Measurements from ENCODE around the gene JAZF1.
A peak's percentile ranks its signal among the peaks of the same experiment; 100 is the strongest.

Gene JAZF1

GRCh38 chr7:28042721-28043120 is 137.9 kb downstream of the JAZF1 start:
- no peaks in the 10 kb centered on the region for H3K9me3 ChIP-seq (ENCODE audit: control insufficient read depth in 5 of 5, low read length in 5 of 5)
- no peaks in the 10 kb centered on the region for H3K36me3 ChIP-seq (ENCODE audit: control insufficient read depth in 5 of 5, insufficient read depth in 5 of 5, low read length in 5 of 5)
- peaks cover 0 to 5% (median 2%) of the 10 kb centered on the region in 5 donors for H3K4me1 ChIP-seq (ENCODE audit: control insufficient read depth in 5 of 5, insufficient read depth in 5 of 5, low read length in 5 of 5)
- no peak overlapping the region for H3K4me3 ChIP-seq (ENCODE audit: low read depth in 1 of 5, low read length in 5 of 5)
- no peaks in the 10 kb centered on the region for H3K27me3 ChIP-seq (ENCODE audit: control insufficient read depth in 5 of 5, insufficient read depth in 4 of 5, low read length in 5 of 5)
- H3K27ac ChIP-seq (ENCODE audit: low read depth, low read length) = no peak overlapping the region
- no peak overlapping the region for H3K9ac ChIP-seq (ENCODE audit: low read length in 5 of 5)

GRCh38 chr7:28041508-28042314 is 138.9 kb downstream of the JAZF1 start:
- Histone ChIP-seq H3K4me1 (ENCODE audit: control insufficient read depth in 5 of 5, insufficient read depth in 5 of 5, low read length in 5 of 5) (peaks cover 0 to 5% (median 3%) of the 10 kb centered on the region in 5 donors), H3K4me3 (ENCODE audit: low read depth in 1 of 5, low read length in 5 of 5) (no peak overlapping the region), H3K27me3 (ENCODE audit: control insufficient read depth in 5 of 5, insufficient read depth in 4 of 5, low read length in 5 of 5) (no peaks in the 10 kb centered on the region), H3K27ac (ENCODE audit: low read depth, low read length) (no peak overlapping the region), H3K9ac (ENCODE audit: low read length in 5 of 5) (no peak overlapping the region), H3K9me3 (ENCODE audit: control insufficient read depth in 5 of 5, low read length in 5 of 5) (no peaks in the 10 kb centered on the region), H3K36me3 (ENCODE audit: control insufficient read depth in 5 of 5, insufficient read depth in 5 of 5, low read length in 5 of 5) (no peaks in the 10 kb centered on the region)

- H3K9me3 ChIP-seq (ENCODE audit: control insufficient read depth in 5 of 5, low read length in 5 of 5) = no peaks in the 10 kb centered on the region
- H3K4me1 ChIP-seq (ENCODE audit: control insufficient read depth in 5 of 5, insufficient read depth in 5 of 5, low read length in 5 of 5) = peaks cover 0 to 8% (median 3%) of the 10 kb centered on the region in 5 donors
- H3K36me3 ChIP-seq (ENCODE audit: control insufficient read depth in 5 of 5, insufficient read depth in 5 of 5, low read length in 5 of 5) = no peaks in the 10 kb centered on the region
- no peaks in the 10 kb centered on the region for H3K27me3 ChIP-seq (ENCODE audit: control insufficient read depth in 5 of 5, insufficient read depth in 4 of 5, low read length in 5 of 5)
- peak overlapping the region; percentile 64 for H3K27ac ChIP-seq (ENCODE audit: low read depth, low read length)
- H3K9ac ChIP-seq (ENCODE audit: low read length in 5 of 5) = no peak overlapping the region
- no peak overlapping the region for H3K4me3 ChIP-seq (ENCODE audit: low read depth in 1 of 5, low read length in 5 of 5)
Measured at GRCh38 chr7:28038175-28038797, 142.3 kb downstream of the JAZF1 start.

GRCh38 chr7:28037220-28038010 is 143.2 kb downstream of the JAZF1 start:
- H3K4me1 ChIP-seq (ENCODE audit: control insufficient read depth in 5 of 5, insufficient read depth in 5 of 5, low read length in 5 of 5) = peaks cover 0 to 8% (median 3%) of the 10 kb centered on the region in 5 donors
- no peak overlapping the region for H3K9ac ChIP-seq (ENCODE audit: low read length in 5 of 5)
- H3K27me3 ChIP-seq (ENCODE audit: control insufficient read depth in 5 of 5, insufficient read depth in 4 of 5, low read length in 5 of 5) = no peaks in the 10 kb centered on the region
- H3K27ac ChIP-seq (ENCODE audit: low read depth, low read length) = peak overlapping the region; percentile 64
- H3K9me3 ChIP-seq (ENCODE audit: control insufficient read depth in 5 of 5, low read length in 5 of 5) = no peaks in the 10 kb centered on the region
- no peak overlapping the region for H3K4me3 ChIP-seq (ENCODE audit: low read depth in 1 of 5, low read length in 5 of 5)
- no peaks in the 10 kb centered on the region for H3K36me3 ChIP-seq (ENCODE audit: control insufficient read depth in 5 of 5, insufficient read depth in 5 of 5, low read length in 5 of 5)

- no peak overlapping the region for H3K27ac ChIP-seq (ENCODE audit: low read depth, low read length)
- H3K9ac ChIP-seq (ENCODE audit: low read length in 5 of 5) = peak overlapping the region in 1 of 5 donors; percentile 31
- no peaks in the 10 kb centered on the region for H3K9me3 ChIP-seq (ENCODE audit: control insufficient read depth in 5 of 5, low read length in 5 of 5)
- no peaks in the 10 kb centered on the region for H3K36me3 ChIP-seq (ENCODE audit: control insufficient read depth in 5 of 5, insufficient read depth in 5 of 5, low read length in 5 of 5)
- peaks cover 0 to 8% (median 3%) of the 10 kb centered on the region in 5 donors for H3K4me1 ChIP-seq (ENCODE audit: control insufficient read depth in 5 of 5, insufficient read depth in 5 of 5, low read length in 5 of 5)
- H3K27me3 ChIP-seq (ENCODE audit: control insufficient read depth in 5 of 5, insufficient read depth in 4 of 5, low read length in 5 of 5) = no peaks in the 10 kb centered on the region
- no peak overlapping the region for H3K4me3 ChIP-seq (ENCODE audit: low read depth in 1 of 5, low read length in 5 of 5)
Measured at GRCh38 chr7:28036696-28037095, 143.9 kb downstream of the JAZF1 start.

GRCh38 chr7:28033386-28033785 is 147.2 kb downstream of the JAZF1 start:
- no peak overlapping the region for H3K27ac ChIP-seq (ENCODE audit: low read depth, low read length)
- peaks cover 0 to 6% (median 0%) of the 10 kb centered on the region in 5 donors for H3K4me1 ChIP-seq (ENCODE audit: control insufficient read depth in 5 of 5, insufficient read depth in 5 of 5, low read length in 5 of 5)
- H3K4me3 ChIP-seq (ENCODE audit: low read depth in 1 of 5, low read length in 5 of 5) = no peak overlapping the region
- H3K9ac ChIP-seq (ENCODE audit: low read length in 5 of 5) = no peak overlapping the region
- peaks cover 0 to 2% (median 0%) of the 10 kb centered on the region in 5 donors for H3K36me3 ChIP-seq (ENCODE audit: control insufficient read depth in 5 of 5, insufficient read depth in 5 of 5, low read length in 5 of 5)
- no peaks in the 10 kb centered on the region for H3K27me3 ChIP-seq (ENCODE audit: control insufficient read depth in 5 of 5, insufficient read depth in 4 of 5, low read length in 5 of 5)
- no peaks in the 10 kb centered on the region for H3K9me3 ChIP-seq (ENCODE audit: control insufficient read depth in 5 of 5, low read length in 5 of 5)

- H3K36me3 ChIP-seq (ENCODE audit: control insufficient read depth in 5 of 5, insufficient read depth in 5 of 5, low read length in 5 of 5) = peaks cover 0 to 2% (median 0%) of the 10 kb centered on the region in 5 donors
- H3K27ac ChIP-seq (ENCODE audit: low read depth, low read length) = no peak overlapping the region
- no peak overlapping the region for H3K9ac ChIP-seq (ENCODE audit: low read length in 5 of 5)
- no peaks in the 10 kb centered on the region for H3K9me3 ChIP-seq (ENCODE audit: control insufficient read depth in 5 of 5, low read length in 5 of 5)
- H3K27me3 ChIP-seq (ENCODE audit: control insufficient read depth in 5 of 5, insufficient read depth in 4 of 5, low read length in 5 of 5) = no peaks in the 10 kb centered on the region
- H3K4me3 ChIP-seq (ENCODE audit: low read depth in 1 of 5, low read length in 5 of 5) = no peak overlapping the region
- peaks cover 0 to 6% (median 0%) of the 10 kb centered on the region in 5 donors for H3K4me1 ChIP-seq (ENCODE audit: control insufficient read depth in 5 of 5, insufficient read depth in 5 of 5, low read length in 5 of 5)
Measured at GRCh38 chr7:28032738-28033380, 147.7 kb downstream of the JAZF1 start.

GRCh38 chr7:28029051-28029450 is 151.5 kb downstream of the JAZF1 start:
- no peak overlapping the region for H3K27ac ChIP-seq (ENCODE audit: low read depth, low read length)
- no peaks in the 10 kb centered on the region for H3K9me3 ChIP-seq (ENCODE audit: control insufficient read depth in 5 of 5, low read length in 5 of 5)
- H3K27me3 ChIP-seq (ENCODE audit: control insufficient read depth in 5 of 5, insufficient read depth in 4 of 5, low read length in 5 of 5) = no peaks in the 10 kb centered on the region
- peaks cover 0 to 2% (median 0%) of the 10 kb centered on the region in 5 donors for H3K36me3 ChIP-seq (ENCODE audit: control insufficient read depth in 5 of 5, insufficient read depth in 5 of 5, low read length in 5 of 5)
- peaks cover 0 to 7% (median 0%) of the 10 kb centered on the region in 5 donors for H3K4me1 ChIP-seq (ENCODE audit: control insufficient read depth in 5 of 5, insufficient read depth in 5 of 5, low read length in 5 of 5)
- H3K4me3 ChIP-seq (ENCODE audit: low read depth in 1 of 5, low read length in 5 of 5) = no peak overlapping the region
- H3K9ac ChIP-seq (ENCODE audit: low read length in 5 of 5) = no peak overlapping the region

GRCh38 chr7:28028471-28028870 is 152.1 kb downstream of the JAZF1 start:
- no peak overlapping the region for H3K27ac ChIP-seq (ENCODE audit: low read depth, low read length)
- H3K9ac ChIP-seq (ENCODE audit: low read length in 5 of 5) = no peak overlapping the region
- no peak overlapping the region for H3K4me3 ChIP-seq (ENCODE audit: low read depth in 1 of 5, low read length in 5 of 5)
- H3K27me3 ChIP-seq (ENCODE audit: control insufficient read depth in 5 of 5, insufficient read depth in 4 of 5, low read length in 5 of 5) = no peaks in the 10 kb centered on the region
- peaks cover 0 to 7% (median 0%) of the 10 kb centered on the region in 5 donors for H3K4me1 ChIP-seq (ENCODE audit: control insufficient read depth in 5 of 5, insufficient read depth in 5 of 5, low read length in 5 of 5)
- peaks cover 0 to 2% (median 0%) of the 10 kb centered on the region in 5 donors for H3K36me3 ChIP-seq (ENCODE audit: control insufficient read depth in 5 of 5, insufficient read depth in 5 of 5, low read length in 5 of 5)
- no peaks in the 10 kb centered on the region for H3K9me3 ChIP-seq (ENCODE audit: control insufficient read depth in 5 of 5, low read length in 5 of 5)
